ENCODE measurements around the gene OR2T11. TPM values are rescaled to one million over a fixed set of nuclear protein-coding genes. Genes with fewer than 3 reads are reported as not detected.
"Not testable (repeated sequence)": the region's sequence is repeated elsewhere in the genome, so short reads cannot be mapped to it uniquely, and the experiment has no call there.

OR2T11 gene
- total RNA-seq, 1 experiment from 2014 or later = not detected

GRCh38 chr1:248621770-248622169 is 13.1 kb downstream of the OR2T11 start:
- no peak for DNase-seq (ENCODE audit: low read depth)

GRCh38 chr1:248618878-248619277 is 16.0 kb downstream of the OR2T11 start:
- peak; percentile 40 for DNase-seq (ENCODE audit: low read depth)

- DNase-seq (ENCODE audit: low read depth) = no peak
Observed at GRCh38 chr1:248618119-248618518, 16.8 kb downstream of the OR2T11 start.

GRCh38 chr1:248613742-248614141 is 21.1 kb downstream of the OR2T11 start:
- DNase-seq (ENCODE audit: low read depth) = no peak

GRCh38 chr1:248611883-248612414 is 22.9 kb downstream of the OR2T11 start:
- DNase-seq (ENCODE audit: low read depth) = no peak

- DNase-seq (ENCODE audit: low read depth) = no peak
Observed at GRCh38 chr1:248610301-248610700, 24.6 kb downstream of the OR2T11 start.

GRCh38 chr1:248599396-248599795 is 35.5 kb downstream of the OR2T11 start:
- no peak for DNase-seq (ENCODE audit: low read depth)

GRCh38 chr1:248597589-248597988 is 37.3 kb downstream of the OR2T11 start, which contains the start of gene OR2T10:
OR2T10 (minus strand) TSS chr1:248597700; CDS start chr1:248593768, 3,932 bp downstream.
- no peak for DNase-seq (ENCODE audit: low read depth)

- DNase-seq (ENCODE audit: low read depth) = peak; percentile 3
Observed at GRCh38 chr1:248596615-248597014, 38.3 kb downstream of the OR2T11 start.

- no peak for DNase-seq (ENCODE audit: low read depth)
Observed at GRCh38 chr1:248593226-248593625, 41.7 kb downstream of the OR2T11 start.

GRCh38 chr1:248592655-248593054 is 42.2 kb downstream of the OR2T11 start:
- no peak for DNase-seq (ENCODE audit: low read depth)

- DNase-seq (ENCODE audit: low read depth) = no peak
Observed at GRCh38 chr1:248590055-248590454, 44.8 kb downstream of the OR2T11 start.

- no peak for DNase-seq (ENCODE audit: low read depth)
Observed at GRCh38 chr1:248589334-248589733, 45.6 kb downstream of the OR2T11 start.

- DNase-seq (ENCODE audit: low read depth) = no peak
Observed at GRCh38 chr1:248585266-248585665, 49.6 kb downstream of the OR2T11 start.

- DNase-seq (ENCODE audit: low read depth) = no peak
Observed at GRCh38 chr1:248576260-248576980, 58.5 kb downstream of the OR2T11 start.

GRCh38 chr1:248574657-248575056 is 60.2 kb downstream of the OR2T11 start, which contains the start of gene OR2T34:
OR2T34 (minus strand) TSS chr1:248574757; CDS start chr1:248574757, 0 bp downstream.
- not testable (repeated sequence) for DNase-seq (ENCODE audit: low read depth)

- DNase-seq (ENCODE audit: low read depth) = not testable (repeated sequence)
Observed at GRCh38 chr1:248573856-248574255, 61.0 kb downstream of the OR2T11 start.

Other genes with a start within 250 kb of the OR2T11 start
- not detected in 2 replicates for gene OR2T1, start 232.0 kb downstream of the OR2T11 start, total RNA-seq (2014; rRNA removed; shearing (Covaris generic))
- gene OR2T2, start 189.5 kb downstream of the OR2T11 start, total RNA-seq (2014; rRNA removed; shearing (Covaris generic)) = not detected in 2 replicates
- gene OR2T3, start 161.7 kb downstream of the OR2T11 start, total RNA-seq (2014; rRNA removed; shearing (Covaris generic)) = not detected in 2 replicates
- not detected in 2 replicates for gene OR2T5, start 146.5 kb downstream of the OR2T11 start, total RNA-seq (2014; rRNA removed; shearing (Covaris generic))
- gene OR2G6, start 127.0 kb downstream of the OR2T11 start, total RNA-seq (2014; rRNA removed; shearing (Covaris generic)) = not detected in 2 replicates
- gene OR2T29, start 72.3 kb downstream of the OR2T11 start, total RNA-seq (2014; rRNA removed; shearing (Covaris generic)) = not detected in 2 replicates
- gene OR2T34, start 60.3 kb downstream of the OR2T11 start, total RNA-seq (2014; rRNA removed; shearing (Covaris generic)) = not detected in 2 replicates
- gene OR2T10, start 37.4 kb downstream of the OR2T11 start, total RNA-seq (2014; rRNA removed; shearing (Covaris generic)) = not detected in 2 replicates
- not detected in 2 replicates for gene OR2T35, start 10.2 kb upstream of the OR2T11 start, total RNA-seq (2014; rRNA removed; shearing (Covaris generic))
- gene OR2T27, start 20.4 kb upstream of the OR2T11 start, total RNA-seq (2014; rRNA removed; shearing (Covaris generic)) = not detected in 2 replicates
- not detected in 2 replicates for gene OR14I1, start 67.7 kb upstream of the OR2T11 start, total RNA-seq (2014; rRNA removed; shearing (Covaris generic))
- gene LYPD8, start 120.7 kb upstream of the OR2T11 start, total RNA-seq (2014; rRNA removed; shearing (Covaris generic)) = 1.4 and 2.1 TPM in 2 replicates
- 13.3 and 18.6 TPM in 2 replicates for gene SH3BP5L, start 190.8 kb upstream of the OR2T11 start, total RNA-seq (2014; rRNA removed; shearing (Covaris generic))
- gene ZNF672, start 203.1 kb upstream of the OR2T11 start, total RNA-seq (2014; rRNA removed; shearing (Covaris generic)) = 13.4 and 13.8 TPM in 2 replicates
- 13.2 and 14.8 TPM in 2 replicates for gene ZNF692, start 224.0 kb upstream of the OR2T11 start, total RNA-seq (2014; rRNA removed; shearing (Covaris generic))